Uterus (tissue), 4 donors: Measurements from ENCODE around the gene LRRC57. TPM values are rescaled to one million over a fixed set of nuclear protein-coding genes. Genes with fewer than 3 reads are reported as not detected.
A peak's percentile ranks its signal among the peaks of the same experiment; 100 is the strongest.

Experiments used
- DNase-seq, 2 donors: peaks; one replicate each; pipeline ENCODE4 v3.0.0-alpha.2; 2019 to 2020
- H3K27ac ChIP-seq, 2 donors: fragments of 200-600 bp; sonication (generic); 1 replicate in 1 of 2; 2 replicates in 1 of 2; pipeline ENCODE4 v1.5.1; 2016 to 2018
- H3K27me3 ChIP-seq, 2 donors: fragments of 200-600 bp; sonication (generic); one replicate each; pipeline ENCODE4 v1.5.1; 2018 to 2019; ENCODE audit warnings: control low read depth in 1 of 2
- H3K36me3 ChIP-seq, 2 donors: fragments of 200-600 bp; sonication (generic); one replicate each; pipeline ENCODE4 v1.5.1; 2019; ENCODE audit warnings: control low read depth in 1 of 2
- H3K4me1 ChIP-seq, 2 donors: fragments of 200-600 bp; sonication (generic); one replicate each; pipeline ENCODE4 v1.5.1; 2018 to 2019; ENCODE audit warnings: control low read depth in 1 of 2
- H3K4me3 ChIP-seq, 2 donors: fragments of 200-600 bp; sonication (generic); 1 replicate in 1 of 2; 2 replicates in 1 of 2; pipeline ENCODE4 v1.5.1; 2018 to 2019; ENCODE audit warnings: mild to moderate bottlenecking in 1 of 2
- H3K9me3 ChIP-seq, 2 donors: fragments of 200-600 bp; sonication (generic); one replicate each; pipeline ENCODE4 v1.5.1; 2019; ENCODE audit warnings: control low read depth in 1 of 2
- CTCF ChIP-seq, 4 experiments: fragments of 200-600 bp in 2 of 4; fragments of 450-650 bp in 2 of 4; sonication (generic) in 2 of 4; IDR thresholded peaks; one replicate each; pipeline ENCODE4 v1.5.1; 2016 to 2019; ENCODE audit warnings: antibody characterized with exemption in 4 of 4, mild to moderate bottlenecking in 2 of 4, moderate library complexity in 1 of 4
- POLR2A ChIP-seq, 2 donors: fragments of 450-650 bp; IDR thresholded peaks; one replicate each; pipeline ENCODE4 v1.6.1; 2016; ENCODE audit warnings: antibody characterized with exemption in 2 of 2, mild to moderate bottlenecking in 1 of 2, moderate library complexity in 1 of 2
- intact Hi-C: fragments of 100-400 bp; cut with DNase I; formaldehyde crosslinking; loops from one replicate; pipeline ENCODE4 v1.15.1; 2023; ENCODE audit warnings: low total_unique reads
- total RNA-seq, 4 donors: library from RNA; depleted of rRNA in 3 of 4; stranded (reverse); fragments of >200 nt in 3 of 4; gene quantifications; one replicate each; pipeline versions ENCODE4 v1.1.0 to v1.2.4, GENCODE V29; 2014 to 2023
- donor health status: DM: yes; HTN: yes; CAD: no.

The LRRC57 gene
- total RNA-seq, 4 donors from 2014 or later = 8.7 to 27.1 (median 21.9) TPM

- intact Hi-C loops = no loop called here
- Histone ChIP-seq H3K4me3 (no peak overlapping the region), H3K9me3 (no peaks in the 10 kb centered on the region), H3K27me3 (no peaks in the 10 kb centered on the region), H3K27ac (no peak overlapping the region), H3K4me1 (no peaks in the 10 kb centered on the region), H3K36me3 (no peaks in the 10 kb centered on the region)
- no peak for DNase-seq
- no peak for TF ChIP-seq POLR2A (IDR thresholded peaks at IDR 0.05)
- TF ChIP-seq CTCF (IDR thresholded peaks at IDR 0.05) = no peak
These were observed 25.3 kb downstream of the LRRC57 start for GRCh38 chr15:42523331-42523730.

GRCh38 chr15:42511007-42511391, 37.6 kb downstream of the LRRC57 start:
- DNase-seq = no peak
- Histone ChIP-seq H3K9me3 (no peaks in the 10 kb centered on the region), H3K27ac (peak overlapping the region; percentile 82 to 92), H3K27me3 (no peaks in the 10 kb centered on the region), H3K4me1 (peaks cover 0 to 13% of the 10 kb centered on the region in 2 donors), H3K36me3 (no peaks in the 10 kb centered on the region), H3K4me3 (peak overlapping the region in 1 of 2 donors; percentile 16)
- TF ChIP-seq CTCF (IDR thresholded peaks at IDR 0.05) (no peak), POLR2A (IDR thresholded peaks at IDR 0.05) (no peak)
- intact Hi-C loops = no loop called here

GRCh38 chr15:42510258-42511006, 38.2 kb downstream of the LRRC57 start:
- intact Hi-C loops = no loop called here
- TF ChIP-seq POLR2A (IDR thresholded peaks at IDR 0.05) (no peak), CTCF (IDR thresholded peaks at IDR 0.05) (no peak)
- no peaks in the 10 kb centered on the region for H3K27me3 ChIP-seq
- H3K4me3 ChIP-seq = peak overlapping the region in 1 of 2 donors; percentile 16
- peak overlapping the region; percentile 82 to 92 for H3K27ac ChIP-seq
- DNase-seq = no peak
- H3K4me1 ChIP-seq = peaks cover 0 to 14% of the 10 kb centered on the region in 2 donors
- H3K9me3 ChIP-seq = no peaks in the 10 kb centered on the region
- H3K36me3 ChIP-seq = no peaks in the 10 kb centered on the region

GRCh38 chr15:42508263-42508690, 40.3 kb downstream of the LRRC57 start:
- Histone ChIP-seq H3K27ac (peak overlapping the region; percentile 82 to 92), H3K36me3 (no peaks in the 10 kb centered on the region), H3K4me1 (peaks cover 9 to 20% of the 10 kb centered on the region in 2 donors), H3K27me3 (no peaks in the 10 kb centered on the region), H3K4me3 (no peak overlapping the region), H3K9me3 (no peaks in the 10 kb centered on the region)
- DNase-seq = peak; percentile 62 to 76
- peak in 1 of 4 experiments; percentile 5 for TF ChIP-seq CTCF (IDR thresholded peaks at IDR 0.05)
- peak; percentile 17 to 37 for TF ChIP-seq POLR2A (IDR thresholded peaks at IDR 0.05)
- intact Hi-C loops = no loop called here

- no peaks in the 10 kb centered on the region for H3K36me3 ChIP-seq
- H3K4me3 ChIP-seq = no peak overlapping the region
- intact Hi-C loops = no loop called here
- no peaks in the 10 kb centered on the region for H3K27me3 ChIP-seq
- peak overlapping the region; percentile 82 to 92 for H3K27ac ChIP-seq
- no peak for DNase-seq
- TF ChIP-seq POLR2A (IDR thresholded peaks at IDR 0.05) (no peak), CTCF (IDR thresholded peaks at IDR 0.05) (no peak)
- H3K9me3 ChIP-seq = no peaks in the 10 kb centered on the region
- H3K4me1 ChIP-seq = peaks cover 9 to 20% of the 10 kb centered on the region in 2 donors
These were observed 41.1 kb downstream of the LRRC57 start for GRCh38 chr15:42507514-42507913.
